ENCODE measurements around the gene PLSCR1. TPM values are rescaled to one million over a fixed set of nuclear protein-coding genes. Genes with fewer than 3 reads are reported as not detected.

Gene PLSCR1
- polyA plus RNA-seq, 1 experiment, result 40.4 TPM

DNA sequence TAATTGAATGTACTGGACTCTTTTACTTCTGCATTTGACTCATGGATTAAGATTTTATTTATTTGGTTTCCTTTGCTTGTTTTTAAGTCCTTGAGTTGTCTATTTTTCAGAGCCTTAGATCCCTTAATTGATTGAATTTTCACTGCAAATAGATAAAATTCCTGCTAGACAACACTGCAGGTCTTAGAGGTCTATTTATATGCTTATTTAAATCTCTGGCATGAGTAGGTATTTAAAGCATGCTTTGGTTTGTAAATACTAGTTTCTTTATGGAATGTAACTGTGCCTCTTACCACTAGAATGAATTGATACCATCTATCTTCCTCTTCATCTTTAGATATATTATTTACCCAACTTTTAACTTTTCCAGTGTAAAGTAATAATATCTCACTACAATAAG is 40.7 kb upstream of the PLSCR1 start:
- ChIA-PET CTCF (interaction anchor here (1.6 to 2.8 kb wide), 2 partner anchors 56 to 395 kb away, joined by 6 to 13 read pairs; no protein-coding TSS in a partner anchor), POLR2A (no interaction called here)
- no peak for DNase-seq (ENCODE audit: low read depth, low spot score)
- no peak overlapping the region for H3K27ac ChIP-seq (ENCODE audit: low read depth, low read length)
- TF ChIP-seq, protein P1, sequence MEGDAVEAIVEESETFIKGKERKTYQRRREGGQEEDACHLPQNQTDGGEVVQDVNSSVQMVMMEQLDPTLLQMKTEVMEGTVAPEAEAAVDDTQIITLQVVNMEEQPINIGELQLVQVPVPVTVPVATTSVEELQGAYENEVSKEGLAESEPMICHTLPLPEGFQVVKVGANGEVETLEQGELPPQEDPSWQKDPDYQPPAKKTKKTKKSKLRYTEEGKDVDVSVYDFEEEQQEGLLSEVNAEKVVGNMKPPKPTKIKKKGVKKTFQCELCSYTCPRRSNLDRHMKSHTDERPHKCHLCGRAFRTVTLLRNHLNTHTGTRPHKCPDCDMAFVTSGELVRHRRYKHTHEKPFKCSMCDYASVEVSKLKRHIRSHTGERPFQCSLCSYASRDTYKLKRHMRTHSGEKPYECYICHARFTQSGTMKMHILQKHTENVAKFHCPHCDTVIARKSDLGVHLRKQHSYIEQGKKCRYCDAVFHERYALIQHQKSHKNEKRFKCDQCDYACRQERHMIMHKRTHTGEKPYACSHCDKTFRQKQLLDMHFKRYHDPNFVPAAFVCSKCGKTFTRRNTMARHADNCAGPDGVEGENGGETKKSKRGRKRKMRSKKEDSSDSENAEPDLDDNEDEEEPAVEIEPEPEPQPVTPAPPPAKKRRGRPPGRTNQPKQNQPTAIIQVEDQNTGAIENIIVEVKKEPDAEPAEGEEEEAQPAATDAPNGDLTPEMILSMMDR (IDR thresholded peaks at IDR 0.05; ENCODE audit: low read depth, low read length), result no peak
- no peaks in the 10 kb centered on the region for H3K27me3 ChIP-seq (ENCODE audit: control insufficient read depth, insufficient read depth, low read length)
- peaks cover 7% of the 10 kb centered on the region; the same call in 1 of the 2 replicates for H3K9me3 ChIP-seq (ENCODE audit: control insufficient read depth, insufficient read depth, low read length)
- no peak overlapping the region for H3K4me3 ChIP-seq (ENCODE audit: low read depth, low read length)

DNA sequence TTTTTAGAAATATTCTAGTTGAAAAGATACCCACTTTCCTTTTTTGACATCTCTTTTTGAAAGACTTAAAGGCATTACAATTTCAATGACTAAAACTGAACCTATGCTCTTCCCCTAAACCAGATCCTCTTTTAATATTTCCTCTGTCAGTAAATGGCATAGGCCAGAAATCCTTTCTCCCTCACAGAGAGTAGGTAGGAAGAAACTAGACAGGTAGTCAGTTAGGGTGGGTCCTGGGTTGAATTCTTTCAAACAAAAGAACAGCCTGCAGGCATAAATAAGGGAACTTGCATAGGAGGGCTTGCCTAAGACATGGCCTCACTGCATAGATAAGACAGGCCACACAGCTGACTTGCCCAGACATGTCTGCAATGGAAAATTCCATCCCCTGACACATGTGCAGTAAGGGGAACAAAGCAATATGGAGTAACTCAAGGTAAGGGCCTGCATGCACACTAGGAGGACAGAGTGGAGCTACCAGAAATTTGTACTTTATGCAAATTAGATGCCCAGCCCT is 37.6 kb upstream of the PLSCR1 start:
- Histone ChIP-seq H3K27me3 (ENCODE audit: control insufficient read depth, insufficient read depth, low read length) (no peaks in the 10 kb centered on the region), H3K9me3 (ENCODE audit: control insufficient read depth, insufficient read depth, low read length) (peaks cover 7% of the 10 kb centered on the region; the same call in 1 of the 2 replicates), H3K4me3 (ENCODE audit: low read depth, low read length) (no peak overlapping the region), H3K27ac (ENCODE audit: low read depth, low read length) (no peak overlapping the region)
- ChIA-PET CTCF (interaction anchor here (0.6 to 3.9 kb wide), 7 partner anchors 7 to 393 kb away, joined by 3 to 26 read pairs (median 5); no protein-coding TSS in a partner anchor), POLR2A (no interaction called here)
- TF ChIP-seq, protein P1 (IDR thresholded peaks at IDR 0.05; ENCODE audit: low read depth, low read length), result no peak
- no peak for DNase-seq (ENCODE audit: low read depth, low spot score)

DNA sequence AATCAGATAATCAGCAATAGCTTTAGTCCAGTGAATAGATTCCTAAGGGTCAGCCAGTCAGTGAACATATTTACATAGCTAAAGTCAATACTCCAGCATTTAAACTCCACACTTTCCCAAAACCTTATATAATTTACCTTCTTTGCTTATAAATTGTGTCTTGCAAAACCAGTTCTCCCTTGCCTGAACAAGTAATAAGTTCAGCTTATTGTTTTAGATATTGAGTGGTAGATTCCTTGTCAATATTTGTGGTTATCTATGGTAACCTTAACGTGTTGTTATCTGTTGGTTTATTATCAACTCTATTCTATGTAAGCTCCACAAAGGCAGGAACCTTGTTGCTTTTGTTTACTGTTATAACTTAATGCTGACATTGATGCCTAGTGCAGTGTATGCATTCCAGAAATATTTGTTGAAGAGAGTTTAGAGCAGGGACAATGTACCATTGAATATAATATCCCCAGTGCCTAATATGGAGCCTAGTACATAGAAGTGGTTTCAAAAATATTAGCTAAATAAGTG is 36.7 kb upstream of the PLSCR1 start:
- Histone ChIP-seq H3K27ac (ENCODE audit: low read depth, low read length) (no peak overlapping the region), H3K27me3 (ENCODE audit: control insufficient read depth, insufficient read depth, low read length) (no peaks in the 10 kb centered on the region), H3K9me3 (ENCODE audit: control insufficient read depth, insufficient read depth, low read length) (peaks cover 7% of the 10 kb centered on the region; the same call in 1 of the 2 replicates), H3K4me3 (ENCODE audit: low read depth, low read length) (no peak overlapping the region)
- POLR2A ChIA-PET, result no interaction called here
- CTCF ChIA-PET, result interaction anchor here (0.8 to 3.9 kb wide), 10 partner anchors 8 to 392 kb away, joined by 3 to 26 read pairs (median 4); no protein-coding TSS in a partner anchor
- DNase-seq (ENCODE audit: low read depth, low spot score), result no peak
- TF ChIP-seq, protein P1 (IDR thresholded peaks at IDR 0.05; ENCODE audit: low read depth, low read length), result no peak

DNA sequence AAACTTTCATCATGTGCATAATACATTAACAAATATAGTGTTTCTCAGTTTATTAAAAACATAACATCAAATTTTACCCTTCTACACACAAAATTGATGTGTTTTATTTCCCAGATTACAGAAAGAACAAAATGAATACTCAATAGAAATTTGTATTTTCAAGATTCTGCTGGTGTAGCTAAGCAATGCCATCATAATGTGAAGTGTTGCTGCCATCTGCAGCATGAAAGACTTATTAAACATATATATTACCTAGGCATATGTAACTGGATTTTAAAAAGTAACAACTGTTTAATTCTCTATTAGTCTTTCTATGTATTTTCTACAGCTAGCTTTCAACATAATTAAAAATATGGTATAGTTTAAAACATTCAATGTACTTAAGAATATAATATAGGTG is 33.3 kb upstream of the PLSCR1 start:
- DNase-seq (ENCODE audit: low read depth, low spot score), result peak; percentile 43
- POLR2A ChIA-PET, result no interaction called here
- CTCF ChIA-PET, result interaction anchor here (0.6 to 2.5 kb wide), 25 partner anchors 10 to 801 kb away, joined by 3 to 75 read pairs (median 4); no protein-coding TSS in a partner anchor

More for the DNA sequence above, 33.3 kb upstream of the PLSCR1 start:
- H3K9me3 ChIP-seq (ENCODE audit: control insufficient read depth, insufficient read depth, low read length), result peaks cover 4% of the 10 kb centered on the region; the same call in 1 of the 2 replicates
- H3K27me3 ChIP-seq (ENCODE audit: control insufficient read depth, insufficient read depth, low read length), result no peaks in the 10 kb centered on the region
- no peak overlapping the region for H3K27ac ChIP-seq (ENCODE audit: low read depth, low read length)
- no peak overlapping the region for H3K4me3 ChIP-seq (ENCODE audit: low read depth, low read length)
- TF ChIP-seq, protein P1 (IDR thresholded peaks at IDR 0.05; ENCODE audit: low read depth, low read length), result peak; percentile 47
